ENCODE measurements around the gene EVL.

The EVL gene

GRCh38 chr14:100114109-100114765 lies 49.0 kb downstream of the EVL start:
- DNase-seq = no peak

GRCh38 chr14:100115236-100115635 lies 50.0 kb downstream of the EVL start:
- no peak for DNase-seq

- DNase-seq = no peak
Measured at GRCh38 chr14:100115726-100116125, 50.5 kb downstream of the EVL start.

GRCh38 chr14:100116134-100116533 lies 50.9 kb downstream of the EVL start:
- no peak for DNase-seq

GRCh38 chr14:100117026-100117425 lies 51.8 kb downstream of the EVL start:
- DNase-seq = no peak

- DNase-seq = no peak
Measured at GRCh38 chr14:100117633-100118395, 52.6 kb downstream of the EVL start.

GRCh38 chr14:100118396-100119011 lies 53.3 kb downstream of the EVL start:
- no peak for DNase-seq

GRCh38 chr14:100119251-100119650 lies 54.0 kb downstream of the EVL start:
- no peak for DNase-seq

- DNase-seq = no peak
Measured at GRCh38 chr14:100120522-100121269, 55.5 kb downstream of the EVL start.

- DNase-seq = no peak
Measured at GRCh38 chr14:100121643-100122480, 56.6 kb downstream of the EVL start.

- DNase-seq = no peak
Measured at GRCh38 chr14:100122481-100123223, 57.4 kb downstream of the EVL start.

GRCh38 chr14:100123618-100124017 lies 58.4 kb downstream of the EVL start:
- DNase-seq = no peak

GRCh38 chr14:100124551-100125088 lies 59.4 kb downstream of the EVL start:
- DNase-seq = no peak

- DNase-seq = no peak
Measured at GRCh38 chr14:100126401-100126800, 61.2 kb downstream of the EVL start.

- no peak for DNase-seq
Measured at GRCh38 chr14:100127853-100128455, 62.7 kb downstream of the EVL start.

- DNase-seq = no peak
Measured at GRCh38 chr14:100128688-100129087, 63.5 kb downstream of the EVL start.

- DNase-seq = no peak
Measured at GRCh38 chr14:100129161-100129589, 64.0 kb downstream of the EVL start.

GRCh38 chr14:100130521-100130920 lies 65.3 kb downstream of the EVL start:
- no peak for DNase-seq

GRCh38 chr14:100131181-100131580 lies 66.0 kb downstream of the EVL start:
- DNase-seq = no peak

GRCh38 chr14:100132161-100132902 lies 67.1 kb downstream of the EVL start:
- no peak for DNase-seq
